ENCODE measurements around the gene SSH2. TPM values are rescaled to one million over a fixed set of nuclear protein-coding genes. Genes with fewer than 3 reads are reported as not detected.
"Not testable (repeated sequence)": the region's sequence is repeated elsewhere in the genome, so short reads cannot be mapped to it uniquely, and the experiment has no call there.

The SSH2 gene
- total RNA-seq, 1 donor from 2014 or later, result 12.2 TPM

GRCh38 chr17:29728490-29728889, 201.5 kb downstream of the SSH2 start:
- Histone ChIP-seq H3F3A (ENCODE audit: low read depth) (no peaks in the 10 kb centered on the region), H3K9ac (no peak overlapping the region), H3K79me2 (ENCODE audit: low read depth) (no peaks in the 10 kb centered on the region), H2AFZ (replicated peaks) (no peak overlapping the region), H3K27ac (no peak overlapping the region), H3K4me3 (no peak overlapping the region), H4K20me1 (ENCODE audit: low read depth) (peaks cover 3% of the 10 kb centered on the region), H3K36me3 (no peaks in the 10 kb centered on the region), H3K9me3 (ENCODE audit: low read depth) (no peaks in the 10 kb centered on the region), H3K4me1 (peaks cover 8% of the 10 kb centered on the region), H3K4me2 (no peak overlapping the region), H3K27me3 (no peaks in the 10 kb centered on the region)
- no peak for DNase-seq (ENCODE audit: low spot score)
- Mint-ChIP-seq H3K4me1 (peaks cover 4% of the 10 kb centered on the region), H3K27ac (no peak overlapping the region), H3K27me3 (ENCODE audit: insufficient read depth, low read depth) (no peaks in the 10 kb centered on the region), H3K4me3 (no peak overlapping the region), H3K36me3 (peaks cover 10% of the 10 kb centered on the region), H3K9me3 (peaks cover 12% of the 10 kb centered on the region)
- TF ChIP-seq EZH2phosphoT487 (IDR thresholded peaks at IDR 0.05), result no peak
- TF ChIP-seq CTCF (IDR thresholded peaks at IDR 0.05), result no peak
- TF ChIP-seq EZH2 (IDR thresholded peaks at IDR 0.05), result no peak

GRCh38 chr17:29726715-29727252, 203.2 kb downstream of the SSH2 start:
- H3K4me1 ChIP-seq, result peaks cover 12% of the 10 kb centered on the region
- no peaks in the 10 kb centered on the region for H3K36me3 ChIP-seq
- no peak overlapping the region for H2AFZ ChIP-seq (replicated peaks)
- no peak overlapping the region for H3K4me2 ChIP-seq
- H3K9ac ChIP-seq, result no peak overlapping the region
- no peak overlapping the region for H3K27ac ChIP-seq
- H3K27me3 ChIP-seq, result no peaks in the 10 kb centered on the region
- H3K79me2 ChIP-seq (ENCODE audit: low read depth), result no peaks in the 10 kb centered on the region
- H3K9me3 ChIP-seq (ENCODE audit: low read depth), result no peaks in the 10 kb centered on the region
- H3K4me3 ChIP-seq, result no peak overlapping the region
- Mint-ChIP-seq H3K27me3 (ENCODE audit: insufficient read depth, low read depth) (peaks cover 2% of the 10 kb centered on the region), H3K9me3 (peaks cover 12% of the 10 kb centered on the region), H3K36me3 (peaks cover 10% of the 10 kb centered on the region), H3K27ac (no peak overlapping the region), H3K4me3 (no peak overlapping the region), H3K4me1 (peaks cover 17% of the 10 kb centered on the region)
- no peak for DNase-seq (ENCODE audit: low spot score)
- peaks cover 7% of the 10 kb centered on the region for H4K20me1 ChIP-seq (ENCODE audit: low read depth)
- peaks cover under 1% of the 10 kb centered on the region for H3F3A ChIP-seq (ENCODE audit: low read depth)
- TF ChIP-seq EZH2 (IDR thresholded peaks at IDR 0.05) (no peak), CTCF (IDR thresholded peaks at IDR 0.05) (no peak), EZH2phosphoT487 (IDR thresholded peaks at IDR 0.05) (no peak)

GRCh38 chr17:29725408-29725807, 204.6 kb downstream of the SSH2 start:
- not testable (repeated sequence) for H3K9me3 ChIP-seq (ENCODE audit: low read depth); H3K36me3 Mint-ChIP-seq; H3K27me3 Mint-ChIP-seq (ENCODE audit: insufficient read depth, low read depth); H3K27me3 ChIP-seq; H3K27ac ChIP-seq; H2AFZ ChIP-seq (replicated peaks); H3K4me3 ChIP-seq; H3K79me2 ChIP-seq (ENCODE audit: low read depth); H3K9ac ChIP-seq; H3K36me3 ChIP-seq; H3K4me3 Mint-ChIP-seq; H3K27ac Mint-ChIP-seq; DNase-seq (ENCODE audit: low spot score); H3K4me2 ChIP-seq
- peaks cover 14% of the 10 kb centered on the region for H3F3A ChIP-seq (ENCODE audit: low read depth)
- H3K4me1 ChIP-seq, result peaks cover 21% of the 10 kb centered on the region
- Mint-ChIP-seq H3K4me1 (peaks cover 30% of the 10 kb centered on the region), H3K9me3 (peaks cover 12% of the 10 kb centered on the region)
- H4K20me1 ChIP-seq (ENCODE audit: low read depth), result peaks cover 17% of the 10 kb centered on the region

- Histone ChIP-seq H2AFZ (replicated peaks) (no peak overlapping the region), H4K20me1 (ENCODE audit: low read depth) (peaks cover 19% of the 10 kb centered on the region), H3K36me3 (no peaks in the 10 kb centered on the region), H3F3A (ENCODE audit: low read depth) (peaks cover 14% of the 10 kb centered on the region), H3K4me3 (no peak overlapping the region), H3K4me1 (peaks cover 22% of the 10 kb centered on the region), H3K79me2 (ENCODE audit: low read depth) (no peaks in the 10 kb centered on the region), H3K4me2 (no peak overlapping the region), H3K9me3 (ENCODE audit: low read depth) (no peaks in the 10 kb centered on the region), H3K27ac (no peak overlapping the region), H3K9ac (no peak overlapping the region), H3K27me3 (no peaks in the 10 kb centered on the region)
- Mint-ChIP-seq H3K36me3 (peaks cover 5% of the 10 kb centered on the region), H3K27ac (no peak overlapping the region), H3K4me3 (no peak overlapping the region), H3K4me1 (peaks cover 33% of the 10 kb centered on the region), H3K27me3 (ENCODE audit: insufficient read depth, low read depth) (peaks cover 2% of the 10 kb centered on the region), H3K9me3 (peaks cover 7% of the 10 kb centered on the region)
- DNase-seq (ENCODE audit: low spot score), result no peak
- TF ChIP-seq EZH2 (IDR thresholded peaks at IDR 0.05) (no peak), CTCF (IDR thresholded peaks at IDR 0.05) (no peak), EZH2phosphoT487 (IDR thresholded peaks at IDR 0.05) (no peak)
These were observed 206.6 kb downstream of the SSH2 start for GRCh38 chr17:29723278-29724047.

Measured in neural progenitor cell (in vitro differentiated cells).